Uterus (tissue), 2 donors: Measurements from ENCODE around the gene RMND5B.

ENCODE experiments used
- CTCF ChIP-seq, 4 experiments: fragments of 200-600 bp in 2 of 4; fragments of 450-650 bp in 2 of 4; sonication (generic) in 2 of 4; IDR thresholded peaks; one replicate each; pipeline ENCODE4 v1.5.1; 2016 to 2019; ENCODE audit warnings: antibody characterized with exemption in 4 of 4, mild to moderate bottlenecking in 2 of 4, moderate library complexity in 1 of 4
- POLR2A ChIP-seq, 2 donors: fragments of 450-650 bp; IDR thresholded peaks; one replicate each; pipeline ENCODE4 v1.6.1; 2016; ENCODE audit warnings: antibody characterized with exemption in 2 of 2, mild to moderate bottlenecking in 1 of 2, moderate library complexity in 1 of 2

- TF ChIP-seq CTCF (IDR thresholded peaks at IDR 0.05) (no peak), POLR2A (IDR thresholded peaks at IDR 0.05) (no peak)
Observed at GRCh38 chr5:178131446-178131996, 707 bp downstream of the RMND5B start.
